GM12878 (cell line): ENCODE data around the gene OR8K5. TPM values are rescaled to one million over a fixed set of nuclear protein-coding genes. Genes with fewer than 3 reads are reported as not detected.

ENCODE experiments used
- ATAC-seq: fragments of 200-7000 bp; cut with Tn5 transposase; 3 replicates; pipeline ENCODE4 v1.9.1; 2020; ENCODE audit warnings: mild to moderate bottlenecking, moderate library complexity
- BruUV-seq: library from RNA; stranded (reverse); fragments of 400-500 nt; replicated peaks from 2 replicates; lab custom pipeline; 2021; lab: Mats Ljungman, UMichigan
- CTCF ChIA-PET: fragments of 300-600 bp; sonication (Branson Sonifier 250); formaldehyde crosslinking; extraction: SDS; loops from one replicate; lab custom pipeline; 2021; ENCODE audit warnings: inconsistent platforms; lab: Yijun Ruan, JAX
- POLR2A ChIA-PET: fragments of 350-600 bp; formaldehyde crosslinking; extraction: SDS; loops from one replicate; lab custom pipeline; 2021; ENCODE audit warnings: inconsistent platforms; lab: Charles Lee
- RAD21 ChIA-PET: fragments of 300-600 bp; sonication (Branson Sonifier 250); formaldehyde crosslinking; loops from one replicate; lab custom pipeline; 2023; ENCODE audit warnings: antibody characterized with exemption; ENCODE audit not compliant: unreplicated experiment; lab: Charles Lee
- SMC1A ChIA-PET: fragments of 300-600 bp; sonication (Branson Sonifier 250); formaldehyde crosslinking; loops from one replicate; lab custom pipeline; 2023; ENCODE audit not compliant: unreplicated experiment, uncharacterized antibody; lab: Charles Lee
- DNase-seq: peaks from one replicate; pipeline ENCODE4 v3.0.0-alpha.2; 2011; ENCODE audit warnings: low read depth, low spot score
- FAIRE-seq: peaks from 3 replicates; lab custom pipeline; 2011; peaks lifted over from hg19 to GRCh38; lab: Jason Lieb, UNC
- H2AFZ ChIP-seq: 2 replicates; pipeline ENCODE4 v1.6.0; 2011; ENCODE audit warnings: low read depth, low read length, control low read depth; ENCODE audit not compliant: control insufficient read depth
- H3K27ac ChIP-seq: 2 replicates; pipeline ENCODE4 v1.5.1; 2011; ENCODE audit warnings: control low read depth; ENCODE audit not compliant: control insufficient read depth, insufficient read depth
- H3K27me3 ChIP-seq, 2 experiments: replicated peaks in 1 of 2; 2 replicates each; pipeline versions ENCODE4 v1.6.0 to v1.6.1; 2011; ENCODE audit warnings: low read length in 1 of 2; ENCODE audit not compliant: control insufficient read depth in 2 of 2, insufficient read depth in 2 of 2
- H3K36me3 ChIP-seq, 2 experiments: 2 replicates each; pipeline ENCODE4 v1.5.1; 2011; ENCODE audit warnings: low read length in 1 of 2; ENCODE audit not compliant: control insufficient read depth in 2 of 2, insufficient read depth in 2 of 2
- H3K4me1 ChIP-seq: 2 replicates; pipeline ENCODE4 v1.6.1; 2011; ENCODE audit warnings: mild to moderate bottlenecking, low read length, moderate library complexity, mixed read lengths; ENCODE audit not compliant: control insufficient read depth, insufficient read depth
- H3K4me2 ChIP-seq: 2 replicates; pipeline ENCODE4 v1.6.0; 2011; ENCODE audit warnings: control low read depth; ENCODE audit not compliant: control insufficient read depth, insufficient read depth
- H3K4me3 ChIP-seq: fragments of 200-600 bp; sonication (generic); 2 replicates; pipeline ENCODE4 v1.5.1; 2016
- H3K79me2 ChIP-seq: 2 replicates; pipeline ENCODE4 v1.6.0; 2011; ENCODE audit warnings: low read length; ENCODE audit not compliant: control insufficient read depth, insufficient read depth
- H3K9ac ChIP-seq: 2 replicates; pipeline ENCODE4 v1.8.0; 2011; ENCODE audit warnings: low read length, control low read depth, mixed read lengths; ENCODE audit not compliant: control insufficient read depth, insufficient read depth
- H3K9me3 ChIP-seq: replicated peaks from 3 replicates; pipeline ENCODE4 v1.5.1; 2011; ENCODE audit warnings: mild to moderate bottlenecking, low read length; ENCODE audit not compliant: control insufficient read depth, insufficient read depth
- H4K20me1 ChIP-seq: 2 replicates; pipeline ENCODE4 v1.6.0; 2011; ENCODE audit not compliant: control insufficient read depth, insufficient read depth
- ASH2L ChIP-seq: fragments of 300-600, 200-600 bp; sonication (generic); IDR thresholded peaks from 2 replicates; pipeline ENCODE4 v1.6.1; 2017; ENCODE audit warnings: low read depth, mild to moderate bottlenecking, borderline replicate concordance
- CBX3 ChIP-seq: fragments of 200-600 bp; sonication (generic); IDR thresholded peaks from 2 replicates; pipeline ENCODE4 v1.6.1; 2016; ENCODE audit warnings: low read depth, borderline replicate concordance
- CHD1 ChIP-seq: IDR thresholded peaks from 2 replicates; pipeline ENCODE4 v1.6.1; 2012; ENCODE audit warnings: low read depth, low read length, improper control_type of control experiment
- EP300 ChIP-seq, 2 experiments: fragments of 150-350 bp in 1 of 2; IDR thresholded peaks; 2 replicates each; pipeline ENCODE4 v1.6.1; 2011 to 2012; ENCODE audit warnings: low read depth in 2 of 2, low read length in 2 of 2, borderline replicate concordance in 1 of 2, improper control_type of control experiment in 1 of 2, inconsistent platforms in 1 of 2; ENCODE audit not compliant: control insufficient read depth in 1 of 2
- HDAC2 ChIP-seq: fragments of 200-600 bp; sonication (generic); IDR thresholded peaks from 2 replicates; pipeline ENCODE4 v1.6.1; 2017
- IKZF2 ChIP-seq, 2 experiments: fragments of 450-650 bp; IDR thresholded peaks; 2 replicates each; pipeline ENCODE4 v1.6.1; 2017; ENCODE audit warnings: mild to moderate bottlenecking in 2 of 2, moderate library complexity in 2 of 2
- MYC ChIP-seq: IDR thresholded peaks from 2 replicates; pipeline ENCODE4 v1.6.1; 2011; ENCODE audit warnings: mild to moderate bottlenecking, low read length, moderate library complexity, inconsistent platforms; ENCODE audit not compliant: insufficient read depth, insufficient replicate concordance, insufficient read length, severe bottlenecking
- NR2C1 ChIP-seq: fragments of 450-650 bp; IDR thresholded peaks from 2 replicates; pipeline ENCODE4 v1.6.1; 2017; ENCODE audit warnings: antibody characterized with exemption, mild to moderate bottlenecking, moderate library complexity
- NRF1 ChIP-seq: conservative IDR thresholded peaks from 2 replicates; pipeline ENCODE4 v1.6.1; 2011; ENCODE audit warnings: mild to moderate bottlenecking, low read depth, low read length, improper control_type of control experiment
- PML ChIP-seq: IDR thresholded peaks from 2 replicates; pipeline ENCODE4 v1.6.1; 2012; ENCODE audit warnings: low read length, inconsistent platforms
- POLR2A ChIP-seq: IDR thresholded peaks from 2 replicates; pipeline ENCODE4 v1.6.1; 2011; ENCODE audit warnings: low read depth, mild to moderate bottlenecking, low read length
- SMC3 ChIP-seq: IDR thresholded peaks from 2 replicates; pipeline ENCODE4 v1.6.1; 2011; ENCODE audit warnings: low read length, improper control_type of control experiment, borderline replicate concordance
- SPI1 ChIP-seq: IDR thresholded peaks from 2 replicates; pipeline ENCODE4 v1.6.1; 2011; ENCODE audit warnings: low read depth, mild to moderate bottlenecking, low read length, moderate library complexity, borderline replicate concordance; ENCODE audit not compliant: insufficient read depth
- SREBF1 ChIP-seq: IDR thresholded peaks from 2 replicates; pipeline ENCODE4 v1.6.1; 2012; ENCODE audit warnings: mild to moderate bottlenecking, low read length
- SRF ChIP-seq, 2 experiments: IDR thresholded peaks; 2 replicates each; pipeline ENCODE4 v1.6.1; 2011; ENCODE audit warnings: low read depth in 2 of 2, low read length in 2 of 2, mild to moderate bottlenecking in 1 of 2, moderate library complexity in 1 of 2
- TAF1 ChIP-seq: IDR thresholded peaks from 2 replicates; pipeline ENCODE4 v1.6.1; 2011; ENCODE audit warnings: mild to moderate bottlenecking, low read depth, low read length, borderline replicate concordance
- TARDBP ChIP-seq: IDR thresholded peaks from 2 replicates; pipeline ENCODE4 v1.6.1; 2016; ENCODE audit warnings: borderline replicate concordance
- ZNF217 ChIP-seq: fragments of 450-650 bp; IDR thresholded peaks from 2 replicates; pipeline ENCODE4 v1.6.1; 2017; ENCODE audit warnings: antibody characterized with exemption, mild to moderate bottlenecking
- ZSCAN29 ChIP-seq: fragments of 450-650 bp; IDR thresholded peaks from 2 replicates; pipeline ENCODE4 v1.6.1; 2017; ENCODE audit warnings: mild to moderate bottlenecking, moderate library complexity
- whole genome bisulfite sequencing: methylation state at CpG from one replicate; pipeline ENCODE4 v1.1.6; 2016; ENCODE audit warnings: low lambda C conversion rate; ENCODE audit not compliant: insufficient replicate concordance, insufficient coverage; ENCODE audit errors: missing lambda C conversion rate; 5-methylcytosine and 5-hydroxymethylcytosine counted together
- in situ Hi-C: fragments of 300-500 bp; cut with MboI; formaldehyde crosslinking; loops from 9 replicates; pipeline ENCODE4 v1.14.3; 2018; ENCODE audit warnings: mixed read lengths
- intact Hi-C: fragments of 100-400 bp; cut with micrococcal nuclease; formaldehyde crosslinking; loops from one replicate; pipeline ENCODE4 v1.14.2; 2022; ENCODE audit not compliant: unreplicated experiment
- polyA plus RNA-seq, 11 experiments: library from polyadenylated mRNA; depleted of rRNA in 4 of 11; unstranded in 6 of 11; stranded (reverse) in 5 of 11; fragments of >200 nt; fragmentation: Nextera tagmentation in 4 of 11; fragmentation: Illumina TruSeq in 1 of 11; extraction: Ambion mirVana in 4 of 11; extraction: Trizol in 1 of 11; gene quantifications; 1 replicate in 1 of 11; 2 replicates in 10 of 11; pipeline versions ENCODE4 v1.2.1 to v1.2.3, GENCODE V29; 2011 to 2016; ENCODE audit warnings: inconsistent platforms in 2 of 11, missing spikeins in 2 of 11, low read depth in 1 of 11
- total RNA-seq, 4 experiments: library from RNA; depleted of rRNA in 3 of 4; stranded (reverse); fragments of >200 nt in 3 of 4; fragmentation: Illumina TruSeq in 1 of 4; extraction: Trizol in 1 of 4; gene quantifications; 2 replicates each; pipeline versions ENCODE4 v1.2.1 to v1.2.3, GENCODE V29; 2013 to 2021
- TF ChIP-seq, protein P1 (sequence below): IDR thresholded peaks from 2 replicates; pipeline ENCODE4 v1.6.1; 2012; ENCODE audit warnings: low read length, inconsistent platforms
- TF ChIP-seq, protein P2 (sequence below): IDR thresholded peaks from 2 replicates; pipeline ENCODE4 v1.6.1; 2012; ENCODE audit warnings: low read depth, low read length, improper control_type of control experiment
- TF ChIP-seq, protein P3 (sequence below): fragments of 450-650 bp; formaldehyde crosslinking; IDR thresholded peaks from 2 replicates; pipeline ENCODE4 v1.4.0; 2022; ENCODE audit warnings: mild to moderate bottlenecking, moderate library complexity

OR8K5 gene
- total and polyA plus RNA-seq, 10 of the 15 experiments (the other 5 are each of a cell fraction or from before 2014, with no cell fraction given): not detected

DNA sequence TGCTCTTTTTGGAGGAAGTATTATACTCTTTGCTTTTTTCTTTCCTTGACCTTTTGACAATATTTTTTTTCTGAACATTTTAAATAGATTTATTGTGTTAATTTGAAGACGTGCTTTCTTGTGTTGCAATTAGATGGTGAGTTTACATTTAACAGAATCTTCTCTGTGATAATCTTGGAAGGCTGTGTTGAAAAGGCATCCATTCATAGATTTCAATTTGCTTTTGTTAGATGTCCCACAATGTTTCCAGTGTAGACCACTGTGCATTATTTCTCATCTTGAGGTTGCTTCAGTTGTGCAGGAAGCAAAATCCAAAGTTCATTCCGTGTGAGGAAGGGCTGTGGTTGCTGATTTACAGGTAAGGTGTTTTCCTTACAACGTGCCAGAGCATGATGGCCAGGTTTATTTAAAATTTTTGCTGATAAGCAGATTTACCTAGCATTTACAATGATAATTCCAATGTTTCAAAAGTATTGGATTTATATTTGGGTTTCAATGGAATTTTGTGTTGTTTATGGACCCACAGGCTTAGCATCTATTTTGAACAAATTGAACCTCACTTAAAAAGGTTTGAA, 12.2 kb upstream of the OR8K5 start (continued):
- TF ChIP-seq MYC (no peak), CBX3 (no peak), ZSCAN29 (no peak), CHD1 (no peak)
- TF ChIP-seq, protein P1, sequence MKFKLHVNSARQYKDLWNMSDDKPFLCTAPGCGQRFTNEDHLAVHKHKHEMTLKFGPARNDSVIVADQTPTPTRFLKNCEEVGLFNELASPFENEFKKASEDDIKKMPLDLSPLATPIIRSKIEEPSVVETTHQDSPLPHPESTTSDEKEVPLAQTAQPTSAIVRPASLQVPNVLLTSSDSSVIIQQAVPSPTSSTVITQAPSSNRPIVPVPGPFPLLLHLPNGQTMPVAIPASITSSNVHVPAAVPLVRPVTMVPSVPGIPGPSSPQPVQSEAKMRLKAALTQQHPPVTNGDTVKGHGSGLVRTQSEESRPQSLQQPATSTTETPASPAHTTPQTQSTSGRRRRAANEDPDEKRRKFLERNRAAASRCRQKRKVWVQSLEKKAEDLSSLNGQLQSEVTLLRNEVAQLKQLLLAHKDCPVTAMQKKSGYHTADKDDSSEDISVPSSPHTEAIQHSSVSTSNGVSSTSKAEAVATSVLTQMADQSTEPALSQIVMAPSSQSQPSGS: no peak

DNA sequence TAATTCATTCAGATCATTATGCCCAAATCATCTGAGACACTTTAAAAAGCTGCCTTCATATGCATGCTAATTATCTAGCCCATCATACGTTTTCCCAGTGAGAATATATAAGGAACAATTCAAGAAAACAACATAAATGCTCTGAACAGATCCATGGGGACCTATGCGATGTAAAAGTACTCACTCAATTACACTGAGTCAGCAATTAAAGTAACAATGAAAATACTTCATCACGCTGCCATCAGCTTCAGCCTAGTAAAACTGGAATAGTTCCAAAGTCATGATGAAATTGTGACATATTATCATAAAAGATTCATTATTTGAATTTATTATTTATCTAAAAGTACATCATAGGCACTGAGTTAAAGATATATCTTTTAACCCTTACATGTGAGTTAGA, 3.7 kb upstream of the OR8K5 start:
- ChIA-PET SMC1A (no interaction called here), POLR2A (no interaction called here), CTCF (no interaction called here), RAD21 (no interaction called here)
- Histone ChIP-seq H3K27me3 (no peaks in the 10 kb centered on the region), H4K20me1 (no peaks in the 10 kb centered on the region), H3K79me2 (no peaks in the 10 kb centered on the region), H3K36me3 (no peaks in the 10 kb centered on the region), H2AFZ (no peak overlapping the region), H3K9ac (no peak overlapping the region), H3K9me3 (no peaks in the 10 kb centered on the region), H3K4me1 (no peaks in the 10 kb centered on the region), H3K4me3 (no peak overlapping the region), H3K4me2 (no peak overlapping the region), H3K27ac (no peak overlapping the region)
- DNase-seq: no peak
- intact Hi-C loops: no loop called here
- ATAC-seq: no peak
- BruUV-seq: no TSS peak
- 15% methylated on average over 3 of the region's 3 CpGs for WGBS
- FAIRE-seq: no peak
- in situ Hi-C loops: no loop called here
- TF ChIP-seq ZNF217: no peak
- TF ChIP-seq TAF1: no peak
- TF ChIP-seq HDAC2: no peak
- TF ChIP-seq IKZF2 (IDR thresholded peaks at IDR 0.05): no peak
- TF ChIP-seq, protein P2, sequence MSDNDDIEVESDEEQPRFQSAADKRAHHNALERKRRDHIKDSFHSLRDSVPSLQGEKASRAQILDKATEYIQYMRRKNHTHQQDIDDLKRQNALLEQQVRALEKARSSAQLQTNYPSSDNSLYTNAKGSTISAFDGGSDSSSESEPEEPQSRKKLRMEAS: no peak
- no peak for TF ChIP-seq NR2C1
- TF ChIP-seq SREBF1: no peak
- no peak for TF ChIP-seq POLR2A
- no peak for TF ChIP-seq ASH2L
- no peak for TF ChIP-seq SPI1
- TF ChIP-seq, protein P3, sequence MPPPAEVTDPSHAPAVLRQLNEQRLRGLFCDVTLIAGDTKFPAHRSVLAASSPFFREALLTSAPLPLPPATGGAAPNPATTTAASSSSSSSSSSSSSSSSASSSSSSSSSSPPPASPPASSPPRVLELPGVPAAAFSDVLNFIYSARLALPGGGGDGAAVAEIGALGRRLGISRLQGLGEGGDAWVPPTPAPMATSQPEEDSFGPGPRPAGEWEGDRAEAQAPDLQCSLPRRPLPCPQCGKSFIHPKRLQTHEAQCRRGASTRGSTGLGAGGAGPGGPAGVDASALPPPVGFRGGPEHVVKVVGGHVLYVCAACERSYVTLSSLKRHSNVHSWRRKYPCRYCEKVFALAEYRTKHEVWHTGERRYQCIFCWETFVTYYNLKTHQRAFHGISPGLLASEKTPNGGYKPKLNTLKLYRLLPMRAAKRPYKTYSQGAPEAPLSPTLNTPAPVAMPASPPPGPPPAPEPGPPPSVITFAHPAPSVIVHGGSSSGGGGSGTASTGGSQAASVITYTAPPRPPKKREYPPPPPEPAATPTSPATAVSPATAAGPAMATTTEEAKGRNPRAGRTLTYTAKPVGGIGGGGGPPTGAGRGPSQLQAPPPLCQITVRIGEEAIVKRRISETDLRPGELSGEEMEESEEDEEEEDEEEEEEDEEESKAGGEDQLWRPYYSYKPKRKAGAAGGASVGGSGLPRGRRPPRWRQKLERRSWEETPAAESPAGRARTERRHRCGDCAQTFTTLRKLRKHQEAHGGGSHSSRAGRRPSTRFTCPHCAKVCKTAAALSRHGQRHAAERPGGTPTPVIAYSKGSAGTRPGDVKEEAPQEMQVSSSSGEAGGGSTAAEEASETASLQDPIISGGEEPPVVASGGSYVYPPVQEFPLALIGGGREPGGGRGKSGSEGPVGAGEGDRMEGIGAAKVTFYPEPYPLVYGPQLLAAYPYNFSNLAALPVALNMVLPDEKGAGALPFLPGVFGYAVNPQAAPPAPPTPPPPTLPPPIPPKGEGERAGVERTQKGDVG (CRISPR knock-in tag): no peak
- no peak for TF ChIP-seq SMC3
- no peak for TF ChIP-seq NRF1
- TF ChIP-seq PML: no peak
- TF ChIP-seq EP300 (IDR thresholded peaks at IDR 0.05; ENCODE audit: borderline replicate concordance in 1 of 2, control insufficient read depth in 1 of 2, low read depth in 2 of 2, low read length in 2 of 2): no peak
- no peak for TF ChIP-seq TARDBP
- TF ChIP-seq SRF (IDR thresholded peaks at IDR 0.05; ENCODE audit: low read depth in 2 of 2, low read length in 2 of 2): no peak
